Mesendoderm (in vitro differentiated cells): ENCODE measurements around the gene ACACB.

ENCODE experiments used
- DNase-seq: peaks from one replicate; pipeline ENCODE4 v3.0.0; 2013
- H2AK5ac ChIP-seq: 2 replicates; pipeline ENCODE4 v1.6.1; 2013; ENCODE audit warnings: low read length, inconsistent platforms
- H2BK120ac ChIP-seq: 2 replicates; pipeline ENCODE4 v1.6.1; 2013; ENCODE audit warnings: low read depth, mild to moderate bottlenecking, low read length, moderate library complexity, mixed read lengths
- H2BK15ac ChIP-seq: replicated peaks from 2 replicates; pipeline ENCODE4 v1.6.1; 2013; ENCODE audit warnings: low read depth, mild to moderate bottlenecking, moderate library complexity
- H2BK5ac ChIP-seq: 2 replicates; pipeline ENCODE4 v1.6.1; 2013; ENCODE audit warnings: low read length, inconsistent platforms
- H3K18ac ChIP-seq: 2 replicates; pipeline ENCODE4 v1.6.1; 2013; ENCODE audit warnings: mild to moderate bottlenecking, low read length, mixed read lengths
- H3K23ac ChIP-seq: one replicate; pipeline ENCODE4 v1.6.1; 2013; ENCODE audit warnings: low read length
- H3K27ac ChIP-seq: 2 replicates; pipeline ENCODE4 v1.5.1; 2013; ENCODE audit warnings: low read depth, mild to moderate bottlenecking, inconsistent platforms, low read length, moderate library complexity
- H3K27me3 ChIP-seq: 2 replicates; pipeline ENCODE4 v1.6.1; 2013; ENCODE audit warnings: low read length, control low read depth, mild to moderate bottlenecking, inconsistent platforms; ENCODE audit not compliant: insufficient read depth, poor library complexity
- H3K36me3 ChIP-seq: 2 replicates; pipeline ENCODE4 v1.6.1; 2013; ENCODE audit warnings: low read length, inconsistent platforms; ENCODE audit not compliant: control insufficient read depth, insufficient read depth
- H3K4ac ChIP-seq: one replicate; pipeline ENCODE4 v1.6.1; 2013; ENCODE audit warnings: low read depth, mild to moderate bottlenecking, low read length, moderate library complexity
- H3K4me1 ChIP-seq: 2 replicates; pipeline ENCODE4 v1.6.1; 2013; ENCODE audit warnings: low read depth, low read length, inconsistent platforms; ENCODE audit not compliant: control insufficient read depth
- H3K4me2 ChIP-seq: 2 replicates; pipeline ENCODE4 v1.6.1; 2013; ENCODE audit warnings: low read length
- H3K4me3 ChIP-seq: 2 replicates; pipeline ENCODE4 v1.5.1; 2013; ENCODE audit warnings: mild to moderate bottlenecking, low read length
- H3K56ac ChIP-seq: one replicate; pipeline ENCODE4 v1.6.1; 2013; ENCODE audit warnings: low read length
- H3K79me1 ChIP-seq: 2 replicates; pipeline ENCODE4 v1.6.1; 2013; ENCODE audit warnings: low read length, inconsistent platforms
- H3K79me2 ChIP-seq: 2 replicates; pipeline ENCODE4 v1.6.1; 2013; ENCODE audit warnings: mild to moderate bottlenecking, low read length; ENCODE audit not compliant: control insufficient read depth, insufficient read depth
- H3K9ac ChIP-seq: 2 replicates; pipeline ENCODE4 v1.6.1; 2013; ENCODE audit warnings: low read length, inconsistent platforms
- H4K5ac ChIP-seq: one replicate; pipeline ENCODE4 v1.6.1; 2013; ENCODE audit warnings: low read length
- H4K8ac ChIP-seq: one replicate; pipeline ENCODE4 v1.6.1; 2013; ENCODE audit warnings: low read depth, mild to moderate bottlenecking, control low read depth, low read length, moderate library complexity
- WGBS: extraction: QIAGEN DNeasy Blood & Tissue Kit; methylation state at CpG from one replicate; pipeline ENCODE4 v1.1.7; 2013; ENCODE audit warnings: low lambda C conversion rate, missing lambda C conversion rate; ENCODE audit not compliant: insufficient coverage; ENCODE audit errors: extremely low coverage; 5-methylcytosine and 5-hydroxymethylcytosine counted together

The ACACB gene

DNA sequence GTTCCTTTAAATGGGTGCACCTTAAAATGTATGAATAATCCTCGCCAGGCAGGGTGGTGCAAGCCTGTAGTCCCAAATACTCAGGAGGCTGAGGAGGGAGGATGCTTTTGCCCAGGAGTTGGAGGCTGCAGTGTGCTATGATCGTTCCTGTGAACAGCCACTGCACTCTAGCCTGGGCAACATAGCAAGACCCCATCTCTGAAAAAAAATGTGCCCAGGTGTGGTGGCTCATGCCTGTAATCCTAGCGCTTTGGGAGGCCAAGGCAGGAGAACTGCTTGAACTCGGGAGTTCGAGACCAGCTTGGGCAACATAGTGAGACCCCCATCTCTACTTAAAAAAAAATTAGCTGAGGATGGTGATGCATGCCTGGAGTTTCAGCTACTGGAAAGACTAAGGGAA lies 39.6 kb downstream of the ACACB start:
- Histone ChIP-seq H3K27me3 (no peaks in the 10 kb centered on the region), H3K4me3 (no peak overlapping the region), H2AK5ac (no peak overlapping the region), H4K8ac (no peak overlapping the region), H3K4me2 (no peak overlapping the region), H3K56ac (no peak overlapping the region), H3K18ac (no peak overlapping the region), H3K4ac (no peak overlapping the region), H3K4me1 (no peaks in the 10 kb centered on the region), H2BK5ac (no peak overlapping the region), H2BK15ac (no peak overlapping the region), H3K79me2 (no peaks in the 10 kb centered on the region), H3K23ac (no peak overlapping the region), H3K79me1 (no peaks in the 10 kb centered on the region), H2BK120ac (no peak overlapping the region), H3K9ac (no peak overlapping the region), H4K5ac (no peak overlapping the region), H3K27ac (no peak overlapping the region), H3K36me3 (no peaks in the 10 kb centered on the region)
- DNase-seq = no peak
- WGBS = no CpG with 5 or more reads among the region's 5 CpGs

DNA sequence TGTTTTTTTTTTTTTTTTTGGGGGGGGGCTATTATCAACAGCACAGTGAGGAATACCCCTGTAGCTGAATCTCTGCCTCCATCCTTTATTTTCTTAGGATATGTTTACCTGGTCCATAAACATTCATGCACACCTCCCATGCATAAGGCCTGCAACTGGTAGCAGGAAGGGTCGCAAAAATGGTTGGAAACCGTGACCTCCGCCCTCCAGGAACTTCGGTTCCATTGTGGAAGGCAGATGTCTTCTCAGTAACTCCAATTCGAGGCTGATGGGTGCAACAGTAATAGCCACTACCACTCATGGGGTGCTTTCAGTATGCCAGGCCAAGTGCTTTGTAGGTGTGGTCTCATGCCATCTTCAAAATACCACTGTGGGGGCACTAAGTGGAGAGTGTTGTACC lies 40.2 kb downstream of the ACACB start:
- H3K36me3 ChIP-seq = no peaks in the 10 kb centered on the region
- DNase-seq = no peak
- H2AK5ac ChIP-seq = no peak overlapping the region
- H3K4me1 ChIP-seq = no peaks in the 10 kb centered on the region
- WGBS = no CpG with 5 or more reads among the region's 5 CpGs
- H3K79me1 ChIP-seq = no peaks in the 10 kb centered on the region
- no peaks in the 10 kb centered on the region for H3K79me2 ChIP-seq
- no peak overlapping the region for H4K5ac ChIP-seq
- H3K4ac ChIP-seq = no peak overlapping the region
- H3K9ac ChIP-seq = no peak overlapping the region
- H2BK15ac ChIP-seq = no peak overlapping the region
- H2BK5ac ChIP-seq = no peak overlapping the region
- no peak overlapping the region for H3K4me2 ChIP-seq
- no peak overlapping the region for H3K4me3 ChIP-seq
- no peak overlapping the region for H2BK120ac ChIP-seq
- H3K56ac ChIP-seq = no peak overlapping the region
- H3K18ac ChIP-seq = no peak overlapping the region
- H3K23ac ChIP-seq = no peak overlapping the region
- H3K27me3 ChIP-seq = no peaks in the 10 kb centered on the region
- no peak overlapping the region for H3K27ac ChIP-seq
- H4K8ac ChIP-seq = no peak overlapping the region

DNA sequence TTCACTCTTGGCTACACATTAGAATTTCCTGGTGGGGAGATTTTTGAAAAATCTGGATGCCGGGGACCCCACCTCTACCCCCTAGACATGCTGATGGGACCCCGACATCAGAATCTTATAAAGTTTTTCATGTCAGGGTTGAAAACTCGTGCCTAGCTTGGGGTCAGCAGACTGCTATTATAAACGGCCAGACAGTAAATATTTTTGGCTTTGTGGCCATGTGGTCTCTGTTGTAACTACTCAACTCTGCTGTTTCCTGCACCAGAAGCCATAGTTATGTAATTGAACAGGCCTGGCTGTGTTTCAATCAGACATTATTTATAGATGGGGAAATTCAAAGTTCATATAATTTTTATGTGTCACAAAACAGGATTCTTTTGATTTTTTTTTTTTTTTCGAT lies 41.6 kb downstream of the ACACB start:
- Histone ChIP-seq H3K18ac (no peak overlapping the region), H2BK15ac (no peak overlapping the region), H3K4me2 (no peak overlapping the region), H2AK5ac (no peak overlapping the region), H3K4ac (no peak overlapping the region), H3K36me3 (no peaks in the 10 kb centered on the region), H3K79me2 (no peaks in the 10 kb centered on the region), H4K5ac (no peak overlapping the region), H2BK5ac (no peak overlapping the region), H3K4me3 (no peak overlapping the region), H2BK120ac (no peak overlapping the region), H3K23ac (no peak overlapping the region), H3K27ac (no peak overlapping the region), H3K79me1 (no peaks in the 10 kb centered on the region), H3K9ac (no peak overlapping the region), H3K4me1 (no peaks in the 10 kb centered on the region), H3K27me3 (no peaks in the 10 kb centered on the region), H4K8ac (no peak overlapping the region), H3K56ac (no peak overlapping the region)
- DNase-seq = no peak
- no CpG with 5 or more reads among the region's 5 CpGs for WGBS

DNA sequence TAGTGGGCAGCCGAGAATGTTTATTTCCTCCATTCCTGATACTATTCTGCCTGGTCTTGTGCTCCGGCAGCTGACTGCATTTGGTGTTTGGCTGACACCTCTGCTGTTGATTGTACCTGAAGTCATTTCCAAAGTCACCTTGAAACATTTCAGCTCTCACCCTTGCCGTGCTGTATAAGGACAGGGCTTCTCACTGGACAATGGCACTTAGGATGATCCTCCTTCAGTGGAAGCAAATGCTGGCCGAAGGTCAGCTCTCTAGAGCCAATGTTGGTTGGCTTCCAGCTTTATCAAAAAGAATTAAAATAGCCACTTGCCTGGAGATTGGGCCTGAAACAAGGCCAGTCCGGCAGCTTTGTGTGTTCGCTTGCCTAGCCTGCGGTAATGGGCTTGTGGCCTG lies 44.0 kb downstream of the ACACB start:
- WGBS = no CpG with 5 or more reads among the region's 7 CpGs

DNA sequence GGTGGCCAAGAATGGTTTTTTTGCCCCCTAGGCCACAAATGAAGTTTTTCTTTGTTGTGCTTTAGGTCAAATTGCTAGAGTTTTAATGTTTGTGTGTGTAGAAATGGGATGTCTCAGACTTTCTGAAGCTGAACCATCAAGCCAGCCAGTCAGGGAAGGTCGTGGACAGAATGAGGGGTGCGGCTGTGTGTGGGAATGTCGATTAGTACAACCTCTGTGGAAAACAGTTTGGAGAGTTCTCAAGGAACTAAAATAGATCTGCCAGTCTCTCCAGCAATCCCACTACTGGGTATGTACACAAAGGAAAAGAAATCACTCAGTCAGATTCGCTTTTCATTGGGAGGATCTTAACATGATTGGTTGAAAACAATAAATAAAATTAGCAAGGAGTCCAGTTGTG lies 44.5 kb downstream of the ACACB start:
- Histone ChIP-seq H3K4ac (no peak overlapping the region), H3K4me2 (no peak overlapping the region), H3K27me3 (no peaks in the 10 kb centered on the region), H3K4me1 (no peaks in the 10 kb centered on the region), H4K8ac (no peak overlapping the region), H2BK120ac (no peak overlapping the region), H3K79me2 (no peaks in the 10 kb centered on the region), H3K23ac (no peak overlapping the region), H4K5ac (no peak overlapping the region), H2BK5ac (no peak overlapping the region), H3K18ac (no peak overlapping the region), H2AK5ac (no peak overlapping the region), H3K36me3 (no peaks in the 10 kb centered on the region), H3K56ac (no peak overlapping the region), H3K4me3 (no peak overlapping the region), H3K9ac (no peak overlapping the region), H3K27ac (no peak overlapping the region), H2BK15ac (no peak overlapping the region), H3K79me1 (no peaks in the 10 kb centered on the region)
- DNase-seq = no peak
- no CpG with 5 or more reads among the region's 4 CpGs for WGBS

More for the DNA sequence above, 44.0 kb downstream of the ACACB start:
- Histone ChIP-seq H3K79me2 (no peaks in the 10 kb centered on the region), H4K5ac (no peak overlapping the region), H3K56ac (no peak overlapping the region), H3K4ac (no peak overlapping the region), H2AK5ac (no peak overlapping the region), H3K4me3 (no peak overlapping the region), H3K18ac (no peak overlapping the region), H3K79me1 (no peaks in the 10 kb centered on the region), H3K27ac (no peak overlapping the region), H2BK5ac (no peak overlapping the region), H4K8ac (no peak overlapping the region), H3K23ac (no peak overlapping the region), H3K27me3 (no peaks in the 10 kb centered on the region), H2BK120ac (no peak overlapping the region), H3K4me1 (no peaks in the 10 kb centered on the region), H3K36me3 (no peaks in the 10 kb centered on the region), H3K9ac (no peak overlapping the region), H3K4me2 (no peak overlapping the region), H2BK15ac (no peak overlapping the region)
- DNase-seq = no peak

DNA sequence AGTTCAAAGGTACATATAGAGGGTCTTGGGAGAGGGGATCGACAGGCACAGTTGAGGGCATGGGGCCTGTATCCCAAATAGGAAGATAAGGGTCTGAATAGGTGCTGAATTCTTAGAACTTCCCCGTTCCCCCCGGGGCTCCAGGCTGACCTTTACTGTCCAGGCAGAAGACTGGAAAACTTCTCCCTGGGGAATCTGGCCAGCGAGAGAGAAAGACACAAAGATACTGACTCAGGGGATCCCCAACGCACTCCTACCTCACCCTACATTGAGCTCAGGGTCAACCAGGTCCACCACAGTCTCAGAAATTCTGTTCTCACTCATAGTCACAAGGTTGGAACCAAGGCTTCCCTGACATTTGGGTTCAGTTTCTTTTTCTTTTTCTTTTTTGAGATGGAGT lies 46.2 kb downstream of the ACACB start:
- WGBS = no CpG with 5 or more reads among the region's 5 CpGs
- H3K27me3 ChIP-seq = no peaks in the 10 kb centered on the region
- no peak overlapping the region for H3K27ac ChIP-seq
- H3K23ac ChIP-seq = no peak overlapping the region
- DNase-seq = no peak
- no peak overlapping the region for H3K4me2 ChIP-seq
- no peak overlapping the region for H3K9ac ChIP-seq
- H3K4me1 ChIP-seq = no peaks in the 10 kb centered on the region
- H2BK5ac ChIP-seq = no peak overlapping the region
- H3K79me2 ChIP-seq = no peaks in the 10 kb centered on the region
- no peak overlapping the region for H2AK5ac ChIP-seq
- no peak overlapping the region for H3K18ac ChIP-seq
- no peak overlapping the region for H3K56ac ChIP-seq
- H4K8ac ChIP-seq = no peak overlapping the region
- H3K79me1 ChIP-seq = no peaks in the 10 kb centered on the region
- no peak overlapping the region for H4K5ac ChIP-seq
- no peaks in the 10 kb centered on the region for H3K36me3 ChIP-seq
- H2BK15ac ChIP-seq = no peak overlapping the region
- no peak overlapping the region for H2BK120ac ChIP-seq
- H3K4ac ChIP-seq = no peak overlapping the region
- no peak overlapping the region for H3K4me3 ChIP-seq
